ENCODE data around the gene MAD1L1. TPM values are rescaled to one million over a fixed set of nuclear protein-coding genes. Genes with fewer than 3 reads are reported as not detected.

Gene MAD1L1
- total and polyA plus RNA-seq, 2 of the 13 experiments (the other 11 are each of a cell fraction or from before 2014, with no cell fraction given): 17.4 to 64.7 TPM

DNA sequence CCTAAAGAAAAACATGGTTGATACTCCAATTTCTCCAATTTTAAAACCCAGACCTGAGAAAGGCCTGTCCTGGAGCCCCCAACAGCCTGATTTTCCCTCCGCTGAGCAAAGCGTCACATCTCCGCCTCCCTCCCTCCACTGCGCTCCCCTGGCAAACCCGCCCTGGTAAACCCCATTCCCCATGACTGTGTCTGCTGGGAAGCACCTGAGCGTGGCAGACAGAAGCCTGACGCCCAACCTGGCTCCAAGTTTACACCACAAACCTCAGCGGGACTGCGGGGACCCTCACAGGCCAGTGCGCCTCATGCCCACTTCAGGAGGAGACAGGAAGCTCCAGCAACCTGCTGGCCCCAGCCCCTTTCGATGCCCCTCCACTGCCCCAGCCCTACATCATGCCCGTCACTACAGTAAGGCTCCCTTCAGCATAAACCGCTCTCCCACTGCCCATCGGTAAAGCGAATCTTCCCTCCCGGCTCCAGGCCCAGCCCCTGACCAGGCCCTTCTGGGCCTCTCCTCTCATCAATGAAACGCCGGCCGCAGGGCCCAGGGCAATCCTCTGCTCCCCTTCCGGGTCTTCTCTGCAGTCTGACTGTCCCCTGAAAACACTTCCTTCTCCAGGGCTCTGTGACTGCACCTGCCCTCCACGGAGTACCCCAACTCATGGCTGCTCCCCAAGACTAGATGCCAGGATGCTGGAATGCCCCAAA is 233.3 kb downstream of the MAD1L1 start:
- Histone ChIP-seq H4K20me1 (ENCODE audit: insufficient read depth, low read length) (0 out of 2 replicates have a peak, but pooled peaks cover 2% of the 10 kb centered on the region), H3K4me3 (replicated peaks in 1 of 3; ENCODE audit: insufficient read depth in 1 of 3, low read depth in 2 of 3, low read length in 3 of 3) (no peak overlapping the region), H3K27ac (ENCODE audit: extremely low read length, insufficient read depth, low read length) (no peak overlapping the region), H2AFZ (ENCODE audit: low read length) (no peak overlapping the region), H3K79me2 (ENCODE audit: insufficient read depth, low read length) (no peaks in the 10 kb centered on the region), H3K27me3 (ENCODE audit: control insufficient read depth in 1 of 2, insufficient read depth in 2 of 2, low read length in 2 of 2) (no peaks in the 10 kb centered on the region), H3K4me2 (ENCODE audit: low read depth, low read length) (no peak overlapping the region), H3K36me3 (replicated peaks in 1 of 2; ENCODE audit: control insufficient read depth in 1 of 2, insufficient read depth in 2 of 2, low read length in 2 of 2) (peaks cover 2 to 13% of the 10 kb centered on the region in 2 experiments; a peak in 3 of 5 replicates), H3K9ac (ENCODE audit: insufficient read depth, low read depth, low read length) (no peak overlapping the region), H3K4me1 (ENCODE audit: insufficient read depth, low read length) (0 out of 2 replicates have a peak, but pooled peaks cover 5% of the 10 kb centered on the region), H3K9me3 (ENCODE audit: low read length) (no peaks in the 10 kb centered on the region)
- DNase-seq (ENCODE audit: low spot score): no peak
- in situ Hi-C loops (cut with HindIII; ENCODE audit: extremely low pct_ligation_motif_present, low pct_unique_long_range_greater_than_20kb) (no loop called here), intact Hi-C loops (cut with micrococcal nuclease; ENCODE audit: unreplicated experiment) (no loop called here)
- no peak for FAIRE-seq
- ChIA-PET CTCF (ENCODE audit: low intra/inter-chr PET ratio, low total read pairs) (no interaction called here), POLR2A (no interaction called here)
- TF ChIP-seq SCMH1 (CRISPR knock-in tag; IDR thresholded peaks at IDR 0.05; ENCODE audit: borderline replicate concordance): no peak
- TF ChIP-seq ZMYM4 (CRISPR knock-in tag; IDR thresholded peaks at IDR 0.05): no peak
- no peak for TF ChIP-seq PPARG (CRISPR knock-in tag; conservative IDR thresholded peaks at IDR 0.05)
- TF ChIP-seq MAX (IDR thresholded peaks at IDR 0.05): no peak
- TF ChIP-seq ELF1 (CRISPR knock-in tag; IDR thresholded peaks at IDR 0.05): no peak
- TF ChIP-seq SIX4 (CRISPR knock-in tag; IDR thresholded peaks at IDR 0.05): no peak
- TF ChIP-seq HMG20B (CRISPR knock-in tag; conservative IDR thresholded peaks at IDR 0.05): no peak
- TF ChIP-seq, protein P1, sequence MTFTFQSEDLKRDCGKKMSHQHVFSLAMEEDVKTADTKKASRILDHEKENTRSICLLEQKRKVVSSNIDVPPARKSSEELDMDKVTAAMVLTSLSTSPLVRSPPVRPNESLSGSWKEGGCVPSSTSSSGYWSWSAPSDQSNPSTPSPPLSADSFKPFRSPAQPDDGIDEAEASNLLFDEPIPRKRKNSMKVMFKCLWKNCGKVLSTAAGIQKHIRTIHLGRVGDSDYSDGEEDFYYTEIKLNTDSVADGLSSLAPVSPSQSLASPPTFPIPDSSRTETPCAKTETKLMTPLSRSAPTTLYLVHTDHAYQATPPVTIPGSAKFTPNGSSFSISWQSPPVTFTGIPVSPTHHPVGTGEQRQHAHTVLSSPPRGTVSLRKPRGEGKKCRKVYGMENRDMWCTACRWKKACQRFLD (CRISPR knock-in tag; IDR thresholded peaks at IDR 0.05; ENCODE audit: borderline replicate concordance): no peak
- no TSS peak for BruUV-seq (replicated peaks)
- no peak for ATAC-seq
- WGBS (ENCODE audit: low lambda C conversion rate): 98% methylated on average over 20 of the region's 21 CpGs

All from HepG2 (cell line).